Raji (cell line): Measurements from ENCODE around the gene GALNT2.

ENCODE experiments used
- POLR2A ChIP-seq: IDR thresholded peaks from 2 replicates; pipeline ENCODE4 v1.6.1; 2011; ENCODE audit warnings: low read depth, low read length, control low read depth; ENCODE audit not compliant: insufficient read depth

The GALNT2 gene

DNA sequence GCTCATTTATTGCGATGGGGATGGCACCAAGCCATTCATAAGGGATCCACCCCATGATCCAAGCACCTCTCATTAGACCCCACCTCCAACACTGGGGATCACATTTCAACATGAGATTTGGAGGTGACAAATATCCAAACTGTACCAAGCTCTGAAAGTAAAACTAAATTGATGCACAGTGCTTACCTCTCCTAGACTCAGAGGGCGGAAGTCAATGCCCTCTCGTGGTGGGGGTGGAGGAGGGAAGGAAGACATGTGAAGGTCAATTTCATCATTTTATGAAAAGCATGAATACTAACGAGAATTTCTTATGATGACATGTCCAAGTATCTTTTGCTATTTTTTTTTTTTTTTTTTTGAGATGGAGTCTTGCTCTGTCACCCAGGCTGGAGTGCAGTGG is 239.1 kb downstream of the GALNT2 start:
- TF ChIP-seq POLR2A = no peak

DNA sequence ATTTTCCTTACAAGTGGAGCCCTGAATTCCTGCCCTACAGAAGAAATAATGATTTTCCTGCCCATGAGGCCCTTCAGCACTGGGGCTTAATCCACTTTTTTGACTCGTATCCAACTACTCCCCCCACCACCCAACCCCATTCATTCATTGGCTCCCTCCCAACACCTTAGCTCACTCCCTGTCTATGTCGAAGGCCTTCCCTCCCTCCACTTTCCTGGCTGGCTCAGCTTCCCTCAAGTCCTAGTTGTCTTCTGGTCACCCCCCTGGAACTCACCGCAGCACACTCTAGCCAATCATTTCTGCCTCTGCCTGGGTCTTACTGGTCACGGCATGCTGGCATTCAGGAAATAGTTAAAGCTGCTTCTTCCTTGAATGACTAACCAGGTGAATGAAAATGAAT is 240.2 kb downstream of the GALNT2 start:
- no peak for TF ChIP-seq POLR2A

DNA sequence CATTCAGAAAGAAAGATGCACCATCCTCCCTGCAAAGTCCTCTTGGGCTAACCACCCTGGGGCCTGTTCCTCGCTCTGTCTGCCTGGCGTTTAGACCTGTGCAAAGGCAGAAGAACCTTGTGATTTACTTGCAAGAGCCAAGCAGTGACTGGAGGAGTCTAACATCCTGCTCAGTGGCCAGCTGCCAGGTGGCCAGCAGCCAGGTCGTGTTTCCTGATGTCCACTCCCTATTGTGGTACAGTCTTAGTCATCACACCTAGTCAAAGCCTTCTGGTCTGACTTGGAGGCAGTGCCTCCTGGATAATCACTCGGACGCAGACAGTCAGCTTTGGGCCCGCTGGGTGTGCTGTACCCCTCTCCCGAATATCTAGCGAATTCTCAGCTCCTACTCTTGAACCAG is 241.0 kb downstream of the GALNT2 start:
- TF ChIP-seq POLR2A = no peak

GRCh38 chr1:230308821-230309220 is 241.8 kb downstream of the GALNT2 start:
- TF ChIP-seq POLR2A = no peak

DNA sequence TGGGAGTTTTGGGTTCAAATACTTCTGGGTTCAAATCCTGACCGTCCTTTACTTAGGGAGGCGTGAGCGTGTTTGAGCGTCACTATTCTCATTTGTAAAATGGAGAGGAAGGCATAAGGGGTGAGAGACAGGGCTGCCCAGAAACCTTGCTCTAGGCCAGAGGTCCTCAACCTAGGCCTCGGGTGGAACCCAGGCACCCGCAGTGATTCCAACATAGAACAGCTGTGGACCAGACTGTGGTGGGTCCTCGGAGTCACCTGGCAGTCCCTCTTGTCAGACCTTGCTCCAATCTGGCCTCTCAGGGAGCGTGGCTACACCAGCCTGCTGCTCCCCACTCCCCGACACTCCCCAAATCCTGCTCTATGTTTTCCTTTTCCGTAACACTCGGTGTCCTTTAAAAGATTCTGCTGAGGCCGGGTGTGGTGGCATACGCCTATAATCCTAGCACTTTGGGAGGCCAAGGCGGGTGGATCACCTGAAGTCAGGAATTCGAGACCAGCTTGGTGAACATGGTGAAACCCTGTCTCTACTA is 242.7 kb downstream of the GALNT2 start:
- TF ChIP-seq POLR2A = no peak

- TF ChIP-seq POLR2A = no peak
Observed at GRCh38 chr1:230310381-230311163, 243.5 kb downstream of the GALNT2 start.

DNA sequence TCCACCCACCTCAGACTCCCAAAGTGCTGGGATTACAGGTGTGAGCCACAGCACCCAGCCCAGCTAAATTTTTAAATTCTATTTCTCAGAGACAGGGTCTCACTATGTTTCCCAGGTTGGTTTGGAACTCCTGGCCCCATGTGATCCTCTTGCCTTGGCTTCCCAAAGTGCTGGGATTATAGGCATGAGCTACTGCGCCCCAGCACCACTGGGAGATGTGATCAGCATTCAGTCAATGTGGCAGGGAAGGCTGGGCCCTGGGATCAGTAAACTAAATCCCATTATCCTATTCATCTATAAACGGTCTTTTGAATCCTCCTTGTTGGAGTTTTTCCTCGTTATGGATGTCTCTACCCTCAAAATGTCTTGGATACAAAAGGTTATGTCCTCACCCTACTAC is 245.6 kb downstream of the GALNT2 start:
- TF ChIP-seq POLR2A = no peak

- no peak for TF ChIP-seq POLR2A
Observed at GRCh38 chr1:230313453-230314141, 246.6 kb downstream of the GALNT2 start.

DNA sequence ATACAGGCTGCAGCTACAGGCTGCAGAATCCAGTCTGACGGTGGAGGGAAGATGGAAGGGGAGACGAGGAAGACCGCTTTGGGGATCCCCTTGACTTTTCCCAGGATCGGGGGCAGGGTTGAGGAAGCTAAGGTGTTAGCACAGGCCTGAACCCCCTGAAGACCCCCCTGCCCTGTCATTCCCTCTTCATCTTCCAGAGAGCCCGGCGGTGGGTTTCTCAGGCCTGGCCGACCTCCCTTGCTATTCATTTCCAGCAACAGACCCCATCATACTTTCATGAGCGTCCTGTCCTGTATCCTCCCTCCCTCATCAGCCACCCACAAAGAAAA is 247.1 kb downstream of the GALNT2 start:
- no peak for TF ChIP-seq POLR2A

- no peak for TF ChIP-seq POLR2A
Observed at GRCh38 chr1:230315099-230315498, 248.1 kb downstream of the GALNT2 start.

DNA sequence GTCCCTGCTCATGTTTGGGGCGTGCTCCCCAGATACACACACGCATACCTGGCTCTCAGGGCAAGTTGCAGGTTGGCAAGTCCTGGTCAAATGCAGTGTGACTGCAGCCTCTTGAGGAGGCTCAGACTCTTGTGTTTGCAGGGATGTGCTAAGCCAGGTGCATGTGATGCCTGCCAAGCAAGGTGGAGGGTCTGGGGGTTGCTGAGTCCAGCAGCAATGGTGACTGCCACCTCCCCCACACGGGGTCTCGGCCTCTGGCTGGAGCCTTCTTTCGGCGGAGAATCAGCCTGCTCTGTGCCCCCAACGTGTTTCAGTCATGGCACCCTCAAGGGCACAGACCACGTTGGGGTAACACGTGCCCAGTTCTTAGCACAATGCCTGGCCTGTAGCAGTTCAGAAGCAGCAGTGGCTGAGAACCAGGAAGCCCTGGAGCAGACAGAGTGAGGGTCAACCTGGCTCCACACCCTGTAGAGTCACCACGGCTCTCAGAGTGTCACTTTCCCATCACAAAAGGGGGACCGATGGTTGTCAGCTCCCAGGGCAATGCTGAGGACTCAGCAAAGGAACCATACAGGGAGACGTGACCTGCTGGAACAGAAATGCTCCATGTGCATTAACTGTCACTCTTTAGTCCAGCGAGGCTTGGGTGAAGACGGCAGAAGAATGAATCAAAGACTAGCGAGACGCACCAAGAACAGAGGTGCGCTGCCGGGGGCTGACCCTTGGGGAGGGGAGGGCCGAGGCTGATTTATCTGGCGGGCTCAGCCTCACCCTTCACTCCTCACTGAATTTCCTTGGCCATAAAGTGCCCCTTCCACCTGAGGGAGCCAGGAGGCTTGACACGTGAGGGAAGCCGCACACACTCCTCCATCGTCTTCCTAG is 250.1 kb downstream of the GALNT2 start:
- TF ChIP-seq POLR2A = no peak

DNA sequence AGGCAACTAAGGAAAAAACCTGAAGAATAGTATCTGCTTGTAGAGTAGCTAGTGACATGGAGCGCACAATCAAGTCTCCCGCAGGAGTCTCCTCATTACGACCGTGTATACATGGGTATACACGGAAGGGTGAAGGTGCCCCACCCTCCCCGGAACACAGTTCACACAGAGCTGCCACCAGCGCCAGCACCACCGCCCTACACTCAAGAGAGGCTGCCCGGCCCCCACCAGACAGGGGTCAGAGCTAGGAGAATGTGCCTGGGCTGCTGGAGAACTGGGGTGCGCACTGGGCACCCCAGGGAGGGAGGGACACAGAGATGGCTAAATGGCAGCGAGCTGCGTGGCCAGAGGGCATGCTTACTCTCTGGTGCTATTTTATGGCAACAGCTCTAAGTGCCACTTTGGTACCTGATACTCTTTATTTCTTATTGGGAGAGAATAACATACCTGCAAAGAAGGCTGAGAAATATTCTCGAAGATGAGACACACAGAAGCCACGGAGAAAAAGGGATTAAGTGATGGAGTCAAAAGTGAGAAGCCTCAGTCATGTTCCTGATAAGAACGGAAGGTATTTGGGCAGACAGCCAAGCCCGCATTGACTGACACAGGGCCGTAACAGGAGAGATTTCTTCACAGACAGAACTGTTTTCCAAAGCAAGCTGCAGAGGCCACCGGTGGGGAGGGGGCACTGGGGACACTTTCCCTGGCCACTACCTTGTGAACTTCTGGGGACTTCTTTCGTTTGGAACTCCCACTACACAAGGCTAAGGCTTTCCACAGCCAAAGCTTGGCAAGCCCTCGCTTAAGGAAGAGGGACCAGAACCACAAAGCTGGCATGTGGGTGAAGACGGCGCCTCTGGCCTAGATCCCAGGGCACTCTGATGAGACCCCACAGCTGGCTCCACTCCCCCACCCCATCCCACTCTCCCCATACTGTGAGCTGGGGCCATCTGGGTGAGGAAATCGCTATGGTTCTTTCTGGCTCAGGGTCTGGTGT is 251.1 kb downstream of the GALNT2 start:
- no peak for TF ChIP-seq POLR2A

- TF ChIP-seq POLR2A = no peak
Observed at GRCh38 chr1:230319014-230319747, 252.1 kb downstream of the GALNT2 start.

GRCh38 chr1:230320804-230321203 is 253.8 kb downstream of the GALNT2 start:
- TF ChIP-seq POLR2A = no peak

DNA sequence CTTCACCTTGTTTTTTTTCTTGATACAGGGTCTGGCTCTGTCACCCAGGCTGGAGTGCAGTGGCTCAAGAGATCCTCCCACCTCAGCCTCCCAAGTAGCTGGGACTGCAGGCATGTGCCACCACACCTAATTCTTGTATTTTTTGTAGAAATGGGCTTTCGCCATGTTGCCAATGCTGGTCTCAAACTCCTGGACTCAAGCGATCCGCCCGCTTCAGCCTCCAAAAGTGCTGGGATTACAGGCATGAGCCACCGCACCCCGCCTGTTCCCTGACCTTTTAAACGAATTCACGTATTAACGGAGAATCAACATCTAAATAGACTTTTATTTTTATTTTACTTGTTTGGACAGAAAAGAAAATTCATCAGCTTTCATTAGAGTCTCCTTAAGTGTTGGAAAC is 254.3 kb downstream of the GALNT2 start:
- TF ChIP-seq POLR2A = no peak
